HepG2 (cell line): ENCODE measurements around the gene TCN1. TPM values are rescaled to one million over a fixed set of nuclear protein-coding genes. Genes with fewer than 3 reads are reported as not detected.

Experiments
- ATAC-seq: fragments of 200-7000 bp; cut with Tn5 transposase; 3 replicates; pipeline ENCODE4 v1.9.1; 2020; ENCODE audit warnings: mild to moderate bottlenecking, moderate library complexity
- BruUV-seq: library from RNA; stranded (reverse); fragments of 400-500 nt; replicated peaks from 2 replicates; lab custom pipeline; 2021; lab: Mats Ljungman, UMichigan
- CTCF ChIA-PET: fragments of 300-600 bp; formaldehyde crosslinking; extraction: SDS; loops from one replicate; lab custom pipeline; 2021; ENCODE audit warnings: low total read pairs, inconsistent platforms, low intra/inter-chr PET ratio; lab: Yijun Ruan, JAX
- POLR2A ChIA-PET: fragments of 350-600 bp; sonication (Branson Sonifier 250); formaldehyde crosslinking; loops from one replicate; lab custom pipeline; 2020; ENCODE audit warnings: antibody characterized with exemption, inconsistent platforms; lab: Yijun Ruan, JAX
- DNase-seq: peaks from one replicate; pipeline ENCODE4 v3.0.0-alpha.2; 2015; ENCODE audit warnings: low spot score
- FAIRE-seq: peaks from 3 replicates; lab custom pipeline; 2011; peaks lifted over from hg19 to GRCh38; lab: Jason Lieb, UNC
- H2AFZ ChIP-seq: one replicate; pipeline ENCODE4 v1.6.1; 2011; ENCODE audit warnings: low read length, inconsistent platforms
- H3K27ac ChIP-seq: fragments of 300-600 bp; 3 replicates; pipeline ENCODE4 v1.8.0; 2011; ENCODE audit warnings: mixed run types, mild to moderate bottlenecking, mixed read lengths, low read length, inconsistent platforms; ENCODE audit not compliant: insufficient read depth; ENCODE audit errors: extremely low read length
- H3K27me3 ChIP-seq, 2 experiments: fragments of 200-600 bp in 1 of 2; 2 replicates in 1 of 2; 3 replicates in 1 of 2; pipeline versions ENCODE4 v1.6.0 to v1.8.0; 2011; ENCODE audit warnings: low read length in 2 of 2, mild to moderate bottlenecking in 2 of 2, moderate library complexity in 2 of 2, inconsistent platforms in 1 of 2; ENCODE audit not compliant: insufficient read depth in 2 of 2, control insufficient read depth in 1 of 2
- H3K36me3 ChIP-seq, 2 experiments: fragments of 200-600 bp in 1 of 2; replicated peaks in 1 of 2; 2 replicates in 1 of 2; 3 replicates in 1 of 2; pipeline versions ENCODE4 v1.5.1 to v1.8.0; 2011; ENCODE audit warnings: low read length in 2 of 2, inconsistent platforms in 1 of 2; ENCODE audit not compliant: insufficient read depth in 2 of 2, control insufficient read depth in 1 of 2
- H3K4me1 ChIP-seq: 2 replicates; pipeline ENCODE4 v1.5.1; 2012; ENCODE audit warnings: low read length, inconsistent platforms; ENCODE audit not compliant: insufficient read depth
- H3K4me2 ChIP-seq: 2 replicates; pipeline ENCODE4 v1.6.0; 2011; ENCODE audit warnings: low read depth, low read length, inconsistent platforms
- H3K4me3 ChIP-seq, 3 experiments: fragments of 200-600 bp in 1 of 3; sonication (generic), shearing (Covaris generic) in 1 of 3; replicated peaks in 1 of 3; 2 replicates each; pipeline ENCODE4 v1.5.1; 2011 to 2016; ENCODE audit warnings: low read length in 3 of 3, inconsistent platforms in 2 of 3, low read depth in 2 of 3, mild to moderate bottlenecking in 2 of 3, control low read depth in 1 of 3, mixed read lengths in 1 of 3; ENCODE audit not compliant: insufficient read depth in 1 of 3
- H3K79me2 ChIP-seq: one replicate; pipeline ENCODE4 v1.6.1; 2011; ENCODE audit warnings: low read length, inconsistent platforms; ENCODE audit not compliant: insufficient read depth
- H3K9ac ChIP-seq: 2 replicates; pipeline ENCODE4 v1.6.0; 2011; ENCODE audit warnings: mild to moderate bottlenecking, low read depth, low read length, inconsistent platforms; ENCODE audit not compliant: insufficient read depth
- H3K9me3 ChIP-seq: 2 replicates; pipeline ENCODE4 v1.5.1; 2012; ENCODE audit warnings: mild to moderate bottlenecking, low read length
- H4K20me1 ChIP-seq: 2 replicates; pipeline ENCODE4 v1.6.0; 2011; ENCODE audit warnings: inconsistent platforms, mild to moderate bottlenecking, low read length, moderate library complexity; ENCODE audit not compliant: insufficient read depth
- CCDC6 ChIP-seq: sonication (generic); formaldehyde crosslinking; IDR thresholded peaks from 2 replicates; pipeline ENCODE4 v1.8.1; 2022; ENCODE audit warnings: mild to moderate bottlenecking, missing genetic modification reagents, moderate library complexity
- HNRNPL ChIP-seq: fragments of 200-400 bp; formaldehyde crosslinking; IDR thresholded peaks from 2 replicates; pipeline ENCODE4 v1.6.1; 2017; ENCODE audit warnings: mild to moderate bottlenecking, low read depth, low read length
- KDM2A ChIP-seq: sonication (generic); formaldehyde crosslinking; IDR thresholded peaks from 2 replicates; pipeline ENCODE4 v1.4.0; 2020; ENCODE audit warnings: low read depth, missing genetic modification reagents, borderline replicate concordance
- PPARG ChIP-seq: conservative IDR thresholded peaks from 2 replicates; pipeline ENCODE4 v1.6.1; 2016; ENCODE audit warnings: missing biosample characterization, missing genetic modification reagents
- ZMAT3 ChIP-seq: sonication (generic); formaldehyde crosslinking; conservative IDR thresholded peaks from 2 replicates; pipeline ENCODE4 v1.7.0; 2021; ENCODE audit warnings: missing genetic modification reagents
- ZNF207 ChIP-seq: fragments of 450-650 bp; IDR thresholded peaks from 2 replicates; pipeline ENCODE4 v1.6.1; 2016; ENCODE audit warnings: antibody characterized with exemption, borderline replicate concordance
- ZNF629 ChIP-seq: sonication (generic); formaldehyde crosslinking; conservative IDR thresholded peaks from 2 replicates; pipeline ENCODE4 v1.5.0; 2020; ENCODE audit warnings: missing genetic modification reagents
- WGBS: methylation state at CpG from one replicate; pipeline ENCODE4 v1.1.6; 2017; ENCODE audit warnings: low lambda C conversion rate; 5-methylcytosine and 5-hydroxymethylcytosine counted together
- in situ Hi-C: cut with HindIII; loops from 2 replicates; pipeline ENCODE4 v1.10.0; 2017; ENCODE audit warnings: low pct_unique_long_range_greater_than_20kb; ENCODE audit not compliant: extremely low pct_ligation_motif_present
- intact Hi-C: fragments of 100-400 bp; cut with micrococcal nuclease; formaldehyde crosslinking; loops from one replicate; pipeline ENCODE4 v1.10.0; 2022; ENCODE audit not compliant: unreplicated experiment
- polyA plus RNA-seq, 8 experiments: library from polyadenylated mRNA; depleted of rRNA in 3 of 8; stranded (reverse) in 7 of 8; unstranded in 1 of 8; fragments of >200 nt; fragmentation: Illumina TruSeq in 4 of 8; extraction: Trizol in 4 of 8; gene quantifications; 2 replicates each; pipeline versions ENCODE4 v1.2.1 to v1.2.3, GENCODE V29; 2011 to 2016; ENCODE audit warnings: low read depth in 4 of 8, missing spikeins in 1 of 8, mixed read lengths in 1 of 8; ENCODE audit not compliant: insufficient read depth in 1 of 8
- total RNA-seq, 5 experiments: library from RNA; depleted of rRNA; stranded (reverse); fragments of >200 nt; fragmentation: Illumina TruSeq; extraction: Trizol; gene quantifications; 2 replicates each; pipeline ENCODE4 v1.2.3, GENCODE V29; 2016; ENCODE audit warnings: low read depth in 1 of 5
- TF ChIP-seq, protein P1 (sequence below): fragments of 450-650 bp; IDR thresholded peaks from 2 replicates; pipeline ENCODE4 v1.6.1; 2017
- TF ChIP-seq, protein P2 (sequence below): sonication (generic); formaldehyde crosslinking; IDR thresholded peaks from 2 replicates; pipeline ENCODE4 v1.4.0; 2020; ENCODE audit warnings: missing genetic modification reagents
- TF ChIP-seq, protein P3 (sequence below): sonication (generic); formaldehyde crosslinking; conservative IDR thresholded peaks from 2 replicates; pipeline ENCODE4 v1.4.0; 2020; ENCODE audit warnings: missing genetic modification reagents

TCN1 gene
- total and polyA plus RNA-seq, 2 of the 13 experiments (the other 11 are each of a cell fraction or from before 2014, with no cell fraction given) = not detected

DNA sequence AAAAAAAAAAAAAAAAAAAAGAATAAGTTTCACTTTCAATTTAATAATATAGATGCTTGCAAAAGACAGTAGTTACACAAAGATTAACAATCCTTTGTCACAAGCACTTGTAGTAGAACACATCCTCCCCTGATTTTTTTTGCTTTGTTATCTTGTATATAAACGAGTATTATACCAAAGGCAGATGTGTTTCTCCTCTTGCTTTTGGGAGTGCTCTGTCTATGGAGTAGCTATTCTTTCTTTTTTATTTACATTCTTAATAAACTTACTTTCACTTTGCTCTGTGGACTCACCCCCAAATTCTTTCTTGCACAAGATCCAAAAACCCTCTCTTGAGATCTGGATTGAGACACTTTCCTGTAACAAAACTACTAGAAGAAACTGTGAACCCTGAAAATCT, 52.3 kb downstream of the TCN1 start:
- no peak for FAIRE-seq
- Histone ChIP-seq H3K4me3 (no peak overlapping the region), H3K27ac (no peak overlapping the region), H3K36me3 (no peaks in the 10 kb centered on the region), H3K4me1 (peaks cover 23% of the 10 kb centered on the region), H4K20me1 (no peaks in the 10 kb centered on the region), H2AFZ (no peak overlapping the region), H3K27me3 (no peaks in the 10 kb centered on the region), H3K9ac (no peak overlapping the region), H3K4me2 (peak overlapping the region; percentile 45), H3K9me3 (no peaks in the 10 kb centered on the region), H3K79me2 (peaks cover 4% of the 10 kb centered on the region)
- ChIA-PET CTCF (no interaction called here), POLR2A (no interaction called here)
- BruUV-seq = no TSS peak
- 8% methylated on average over 1 of the region's 1 CpG for WGBS
- intact Hi-C loops (no loop called here), in situ Hi-C loops (no loop called here)
- no peak for ATAC-seq
- DNase-seq = no peak
- TF ChIP-seq, protein P1, sequence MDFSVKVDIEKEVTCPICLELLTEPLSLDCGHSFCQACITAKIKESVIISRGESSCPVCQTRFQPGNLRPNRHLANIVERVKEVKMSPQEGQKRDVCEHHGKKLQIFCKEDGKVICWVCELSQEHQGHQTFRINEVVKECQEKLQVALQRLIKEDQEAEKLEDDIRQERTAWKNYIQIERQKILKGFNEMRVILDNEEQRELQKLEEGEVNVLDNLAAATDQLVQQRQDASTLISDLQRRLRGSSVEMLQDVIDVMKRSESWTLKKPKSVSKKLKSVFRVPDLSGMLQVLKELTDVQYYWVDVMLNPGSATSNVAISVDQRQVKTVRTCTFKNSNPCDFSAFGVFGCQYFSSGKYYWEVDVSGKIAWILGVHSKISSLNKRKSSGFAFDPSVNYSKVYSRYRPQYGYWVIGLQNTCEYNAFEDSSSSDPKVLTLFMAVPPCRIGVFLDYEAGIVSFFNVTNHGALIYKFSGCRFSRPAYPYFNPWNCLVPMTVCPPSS = no peak
- no peak for TF ChIP-seq HNRNPL
- TF ChIP-seq ZMAT3 (CRISPR knock-in tag) = no peak
- no peak for TF ChIP-seq PPARG (CRISPR knock-in tag)
- no peak for TF ChIP-seq CCDC6 (CRISPR knock-in tag)
- TF ChIP-seq, protein P2, sequence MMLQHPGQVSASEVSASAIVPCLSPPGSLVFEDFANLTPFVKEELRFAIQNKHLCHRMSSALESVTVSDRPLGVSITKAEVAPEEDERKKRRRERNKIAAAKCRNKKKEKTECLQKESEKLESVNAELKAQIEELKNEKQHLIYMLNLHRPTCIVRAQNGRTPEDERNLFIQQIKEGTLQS = no peak
- TF ChIP-seq, protein P3, sequence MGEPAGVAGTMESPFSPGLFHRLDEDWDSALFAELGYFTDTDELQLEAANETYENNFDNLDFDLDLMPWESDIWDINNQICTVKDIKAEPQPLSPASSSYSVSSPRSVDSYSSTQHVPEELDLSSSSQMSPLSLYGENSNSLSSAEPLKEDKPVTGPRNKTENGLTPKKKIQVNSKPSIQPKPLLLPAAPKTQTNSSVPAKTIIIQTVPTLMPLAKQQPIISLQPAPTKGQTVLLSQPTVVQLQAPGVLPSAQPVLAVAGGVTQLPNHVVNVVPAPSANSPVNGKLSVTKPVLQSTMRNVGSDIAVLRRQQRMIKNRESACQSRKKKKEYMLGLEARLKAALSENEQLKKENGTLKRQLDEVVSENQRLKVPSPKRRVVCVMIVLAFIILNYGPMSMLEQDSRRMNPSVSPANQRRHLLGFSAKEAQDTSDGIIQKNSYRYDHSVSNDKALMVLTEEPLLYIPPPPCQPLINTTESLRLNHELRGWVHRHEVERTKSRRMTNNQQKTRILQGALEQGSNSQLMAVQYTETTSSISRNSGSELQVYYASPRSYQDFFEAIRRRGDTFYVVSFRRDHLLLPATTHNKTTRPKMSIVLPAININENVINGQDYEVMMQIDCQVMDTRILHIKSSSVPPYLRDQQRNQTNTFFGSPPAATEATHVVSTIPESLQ (CRISPR knock-in tag) = no peak
- TF ChIP-seq ZNF207 = no peak
- no peak for TF ChIP-seq ZNF629 (CRISPR knock-in tag)
- TF ChIP-seq KDM2A (CRISPR knock-in tag) = no peak
